Gastroesophageal sphincter (tissue), 4 donors: ENCODE data around the gene GMIP. TPM values are rescaled to one million over a fixed set of nuclear protein-coding genes. Genes with fewer than 3 reads are reported as not detected.
A peak's percentile ranks its signal among the peaks of the same experiment; 100 is the strongest.

ENCODE experiments used
- ATAC-seq: fragments of 150-250 bp; one replicate; pipeline ENCODE4 v1.9.1; 2016; ENCODE audit warnings: mild to moderate bottlenecking, moderate library complexity
- H3K27ac ChIP-seq, 4 donors: fragments of 200-600 bp; sonication (generic) in 3 of 4; 1 replicate in 3 of 4; 2 replicates in 1 of 4; pipeline ENCODE4 v1.5.1; 2016 to 2019
- H3K27me3 ChIP-seq: fragments of 200-600 bp; sonication (generic); one replicate; pipeline ENCODE4 v1.5.1; 2019
- H3K36me3 ChIP-seq, 2 donors: fragments of 200-600 bp; sonication (generic); one replicate each; pipeline ENCODE4 v1.5.1; 2019; ENCODE audit warnings: control low read depth in 1 of 2
- H3K4me1 ChIP-seq, 3 donors: fragments of 200-600 bp; sonication (generic); 1 replicate in 2 of 3; 2 replicates in 1 of 3; pipeline ENCODE4 v1.5.1; 2016 to 2019; ENCODE audit warnings: control low read depth in 2 of 3
- H3K4me3 ChIP-seq, 2 donors: fragments of 200-600 bp; sonication (generic); one replicate each; pipeline ENCODE4 v1.5.1; 2019; ENCODE audit warnings: mild to moderate bottlenecking in 1 of 2, moderate library complexity in 1 of 2
- H3K9me3 ChIP-seq, 3 donors: fragments of 200-600 bp; sonication (generic); one replicate each; pipeline ENCODE4 v1.5.1; 2017 to 2019; ENCODE audit warnings: control low read depth in 2 of 3
- EP300 ChIP-seq: sonication (generic); formaldehyde crosslinking; IDR thresholded peaks from one replicate; pipeline ENCODE4 v1.6.1; 2017; ENCODE audit warnings: antibody characterized with exemption, mild to moderate bottlenecking
- POLR2A ChIP-seq, 2 donors: fragments of 450-650 bp; IDR thresholded peaks; one replicate each; pipeline ENCODE4 v1.6.1; 2017; ENCODE audit warnings: antibody characterized with exemption in 2 of 2, mild to moderate bottlenecking in 2 of 2, moderate library complexity in 1 of 2
- POLR2AphosphoS5 ChIP-seq: sonication (generic); formaldehyde crosslinking; IDR thresholded peaks from one replicate; pipeline ENCODE4 v1.6.1; 2017; ENCODE audit warnings: antibody characterized with exemption
- WGBS, 2 donors: methylation state at CpG; one replicate each; pipeline ENCODE4 v1.1.5; 2018; ENCODE audit warnings: low coverage in 1 of 2; 5-methylcytosine and 5-hydroxymethylcytosine counted together
- total RNA-seq, 4 donors: library from RNA; depleted of rRNA; stranded (reverse); fragments of >200 nt; gene quantifications; one replicate each; pipeline ENCODE4 v1.1.0, GENCODE V29; 2016
- TF ChIP-seq, protein P1 (sequence below), 4 experiments: fragments of 200-600 bp in 2 of 4; fragments of 450-650 bp in 2 of 4; sonication (generic) in 1 of 4; IDR thresholded peaks; one replicate each; pipeline ENCODE4 v1.5.1; 2017 to 2019; ENCODE audit warnings: antibody characterized with exemption in 4 of 4, mild to moderate bottlenecking in 2 of 4, moderate library complexity in 2 of 4

The GMIP gene
- total RNA-seq, 4 donors from 2014 or later: 7.7 to 11.2 (median 8.0) TPM

DNA sequence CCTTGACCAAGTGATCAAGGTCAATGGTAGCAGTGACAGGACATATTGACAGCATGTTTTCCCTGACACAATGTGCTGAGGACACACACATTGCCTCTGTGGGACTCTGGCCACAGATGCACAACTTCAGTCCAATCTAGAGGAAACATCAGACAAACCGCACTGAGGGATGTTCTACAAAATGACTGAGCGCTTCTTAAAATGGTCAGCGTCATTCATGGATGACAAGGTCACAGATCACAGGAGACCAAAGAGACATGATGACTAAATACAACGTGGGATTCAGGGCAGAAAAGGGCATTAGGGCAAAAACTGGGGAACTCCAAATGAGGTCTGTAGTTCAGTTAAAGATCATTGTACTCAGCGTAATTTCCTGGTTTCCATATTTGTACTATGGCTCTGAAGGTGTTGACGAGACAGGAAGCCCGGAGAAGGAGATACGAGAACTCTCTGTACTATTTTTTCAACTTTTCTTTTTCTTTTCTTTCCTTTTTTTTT is 45.6 kb downstream of the GMIP start:
- no peaks in the 10 kb centered on the region for H3K27me3 ChIP-seq
- TF ChIP-seq EP300 (no peak), POLR2AphosphoS5 (no peak), POLR2A (IDR thresholded peaks at IDR 0.05) (no peak)
- TF ChIP-seq, protein P1, sequence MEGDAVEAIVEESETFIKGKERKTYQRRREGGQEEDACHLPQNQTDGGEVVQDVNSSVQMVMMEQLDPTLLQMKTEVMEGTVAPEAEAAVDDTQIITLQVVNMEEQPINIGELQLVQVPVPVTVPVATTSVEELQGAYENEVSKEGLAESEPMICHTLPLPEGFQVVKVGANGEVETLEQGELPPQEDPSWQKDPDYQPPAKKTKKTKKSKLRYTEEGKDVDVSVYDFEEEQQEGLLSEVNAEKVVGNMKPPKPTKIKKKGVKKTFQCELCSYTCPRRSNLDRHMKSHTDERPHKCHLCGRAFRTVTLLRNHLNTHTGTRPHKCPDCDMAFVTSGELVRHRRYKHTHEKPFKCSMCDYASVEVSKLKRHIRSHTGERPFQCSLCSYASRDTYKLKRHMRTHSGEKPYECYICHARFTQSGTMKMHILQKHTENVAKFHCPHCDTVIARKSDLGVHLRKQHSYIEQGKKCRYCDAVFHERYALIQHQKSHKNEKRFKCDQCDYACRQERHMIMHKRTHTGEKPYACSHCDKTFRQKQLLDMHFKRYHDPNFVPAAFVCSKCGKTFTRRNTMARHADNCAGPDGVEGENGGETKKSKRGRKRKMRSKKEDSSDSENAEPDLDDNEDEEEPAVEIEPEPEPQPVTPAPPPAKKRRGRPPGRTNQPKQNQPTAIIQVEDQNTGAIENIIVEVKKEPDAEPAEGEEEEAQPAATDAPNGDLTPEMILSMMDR (IDR thresholded peaks at IDR 0.05): no peak
- H3K27ac ChIP-seq: no peak overlapping the region
- no peaks in the 10 kb centered on the region for H3K9me3 ChIP-seq
- H3K4me3 ChIP-seq: no peak overlapping the region
- no peaks in the 10 kb centered on the region for H3K36me3 ChIP-seq
- WGBS, 2 donors: 77 to 81% methylated on average over 5 to 8 of the region's 8 CpGs
- no peaks in the 10 kb centered on the region for H3K4me1 ChIP-seq
- ATAC-seq: no peak

DNA sequence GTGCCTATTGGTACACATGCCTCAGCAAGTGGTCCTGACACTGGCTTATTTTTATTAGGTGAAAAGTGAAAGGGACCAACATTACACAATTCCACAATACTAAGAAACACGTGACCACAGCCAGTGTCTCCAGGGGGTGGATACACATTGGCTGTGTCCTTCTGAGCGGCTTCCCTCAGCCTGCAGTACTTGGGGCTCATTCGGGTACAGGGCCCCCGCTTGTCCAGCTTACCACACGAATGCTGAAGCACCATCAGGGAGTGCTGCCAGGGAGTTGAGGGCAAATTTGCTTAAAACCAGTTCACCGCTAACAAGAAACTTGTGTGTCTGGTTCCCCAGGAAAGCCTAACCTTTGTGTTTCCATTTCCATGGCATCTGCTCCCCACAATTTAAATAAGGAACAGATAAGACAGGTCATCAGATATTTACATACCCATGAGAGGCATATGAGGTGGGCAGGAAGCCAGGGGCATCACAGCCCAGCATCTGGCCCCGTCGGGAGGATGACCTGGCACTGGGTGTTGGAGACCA is 48.2 kb downstream of the GMIP start:
- Histone ChIP-seq H3K9me3 (no peaks in the 10 kb centered on the region), H3K27ac (no peak overlapping the region), H3K36me3 (no peaks in the 10 kb centered on the region), H3K4me3 (no peak overlapping the region), H3K27me3 (no peaks in the 10 kb centered on the region), H3K4me1 (peaks cover 0 to 15% (median 5%) of the 10 kb centered on the region in 3 donors)
- WGBS, 2 donors: 54 to 60% methylated on average over 2 to 8 of the region's 8 CpGs
- peak; percentile 32 for ATAC-seq
- TF ChIP-seq, protein P1 (IDR thresholded peaks at IDR 0.05): no peak
- TF ChIP-seq POLR2A (IDR thresholded peaks at IDR 0.05) (no peak), POLR2AphosphoS5 (no peak), EP300 (no peak)

DNA sequence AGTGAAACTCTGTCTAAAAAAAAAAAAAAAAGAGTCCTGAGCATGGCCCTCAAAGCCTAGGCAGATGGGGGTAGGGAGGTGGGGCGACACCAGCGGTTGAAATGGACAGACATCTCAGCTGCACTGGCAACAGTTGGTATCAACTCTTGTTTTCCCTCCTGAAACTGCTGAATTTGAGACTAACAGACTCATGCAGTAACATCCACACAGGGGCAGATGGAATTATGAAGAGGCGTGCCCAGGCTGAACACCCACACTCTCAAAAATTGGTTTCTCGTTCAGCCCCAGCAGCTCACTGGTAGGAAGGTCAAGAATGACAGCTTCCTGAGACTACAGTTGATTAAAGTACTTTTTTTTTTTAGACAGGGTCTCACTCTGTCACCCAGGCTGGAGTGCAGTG is 49.1 kb downstream of the GMIP start:
- no peak for ATAC-seq
- peaks cover 0 to 15% (median 5%) of the 10 kb centered on the region in 3 donors for H3K4me1 ChIP-seq
- TF ChIP-seq EP300 (no peak), POLR2A (IDR thresholded peaks at IDR 0.05) (no peak), POLR2AphosphoS5 (no peak)
- TF ChIP-seq, protein P1 (IDR thresholded peaks at IDR 0.05): no peak
- no peaks in the 10 kb centered on the region for H3K36me3 ChIP-seq
- H3K27ac ChIP-seq: no peak overlapping the region
- no peak overlapping the region for H3K4me3 ChIP-seq
- WGBS, 2 donors: 64 to 81% methylated on average over 3 to 4 of the region's 4 CpGs
- no peaks in the 10 kb centered on the region for H3K9me3 ChIP-seq
- H3K27me3 ChIP-seq: no peaks in the 10 kb centered on the region

DNA sequence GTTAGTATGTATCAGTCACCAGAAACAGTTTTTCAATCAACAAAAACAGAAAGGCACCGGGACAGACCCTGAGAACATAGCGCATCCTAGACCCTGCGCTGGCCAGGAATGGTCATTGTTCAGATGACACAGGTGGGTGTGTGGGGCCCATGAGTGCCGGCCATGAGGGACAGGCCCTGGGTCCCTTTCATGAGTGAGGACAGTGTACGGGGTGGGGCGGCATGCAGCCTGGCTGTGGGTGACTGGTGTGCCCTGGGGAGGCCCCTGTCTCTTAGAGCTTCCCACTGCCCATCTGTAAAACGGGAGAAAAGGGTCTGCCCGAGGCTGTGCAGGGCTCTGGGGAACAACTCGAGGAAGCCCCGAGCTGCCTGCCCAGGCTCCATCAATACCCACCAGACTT is 50.8 kb downstream of the GMIP start:
- ATAC-seq: no peak
- peaks cover 0 to 15% (median 5%) of the 10 kb centered on the region in 3 donors for H3K4me1 ChIP-seq
- 87 to 100% methylated on average over 1 to 3 of the region's 10 CpGs for WGBS, 2 donors
- no peaks in the 10 kb centered on the region for H3K9me3 ChIP-seq
- H3K36me3 ChIP-seq: no peaks in the 10 kb centered on the region
- no peak overlapping the region for H3K4me3 ChIP-seq
- no peaks in the 10 kb centered on the region for H3K27me3 ChIP-seq
- TF ChIP-seq EP300 (no peak), POLR2A (IDR thresholded peaks at IDR 0.05) (no peak), POLR2AphosphoS5 (no peak)
- TF ChIP-seq, protein P1 (IDR thresholded peaks at IDR 0.05): no peak
- no peak overlapping the region for H3K27ac ChIP-seq

DNA sequence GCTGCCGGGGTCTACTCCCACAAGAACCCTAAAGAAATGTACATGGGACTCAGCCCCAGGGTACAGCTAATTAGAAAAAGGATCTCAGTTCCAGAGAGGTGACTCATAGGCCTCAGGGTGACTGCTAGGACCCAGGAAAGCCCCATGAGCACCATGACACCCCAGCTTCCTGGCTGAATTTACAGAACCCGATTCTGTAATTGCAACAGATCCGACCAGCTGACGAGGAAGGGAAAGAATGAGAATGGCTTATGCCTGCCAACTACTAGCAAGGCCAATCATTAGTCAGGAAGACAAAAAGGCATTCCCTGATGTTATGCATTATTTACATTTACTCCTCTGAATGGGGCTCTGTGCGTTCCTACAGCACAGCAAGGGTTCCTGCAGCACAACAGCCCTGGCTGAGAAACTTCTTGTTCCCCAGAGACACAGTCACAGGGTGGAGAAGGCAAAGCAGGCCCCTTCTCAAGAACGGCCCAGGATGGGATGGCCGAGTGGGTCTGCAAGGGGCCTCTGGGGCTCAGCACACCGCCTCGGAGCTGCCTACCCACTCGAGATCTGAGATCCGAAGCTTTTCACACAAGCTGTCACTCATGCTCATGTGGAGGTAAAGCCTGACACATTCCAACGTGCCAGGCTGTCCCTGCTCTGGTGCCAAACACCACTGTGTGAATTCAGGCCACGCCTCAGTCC is 52.2 kb downstream of the GMIP start:
- TF ChIP-seq, protein P1 (IDR thresholded peaks at IDR 0.05): no peak
- TF ChIP-seq EP300 (no peak), POLR2A (IDR thresholded peaks at IDR 0.05) (no peak), POLR2AphosphoS5 (peak; percentile 26)
- Histone ChIP-seq H3K9me3 (no peaks in the 10 kb centered on the region), H3K27ac (peak overlapping the region in 3 of 4 donors; percentile 28 to 36 (median 33)), H3K36me3 (no peaks in the 10 kb centered on the region), H3K4me1 (peaks cover 0 to 15% (median 5%) of the 10 kb centered on the region in 3 donors), H3K4me3 (no peak overlapping the region), H3K27me3 (no peaks in the 10 kb centered on the region)
- peak; percentile 43 for ATAC-seq
- 9 to 20% methylated on average over 4 to 5 of the region's 13 CpGs for WGBS, 2 donors
